Prostate gland (tissue), 2 donors: ENCODE results near the gene APBA1.

ENCODE experiments used
- CTCF ChIP-seq, 4 experiments: fragments of 200-600 bp in 2 of 4; fragments of 450-650 bp in 2 of 4; sonication (generic) in 2 of 4; IDR thresholded peaks; 1 replicate in 3 of 4; 2 replicates in 1 of 4; pipeline ENCODE4 v1.5.1; 2016 to 2019; ENCODE audit warnings: antibody characterized with exemption in 4 of 4, mild to moderate bottlenecking in 2 of 4, moderate library complexity in 2 of 4
- POLR2A ChIP-seq: fragments of 450-650 bp; IDR thresholded peaks from one replicate; pipeline ENCODE4 v1.6.1; 2016; ENCODE audit warnings: antibody characterized with exemption, mild to moderate bottlenecking

DNA sequence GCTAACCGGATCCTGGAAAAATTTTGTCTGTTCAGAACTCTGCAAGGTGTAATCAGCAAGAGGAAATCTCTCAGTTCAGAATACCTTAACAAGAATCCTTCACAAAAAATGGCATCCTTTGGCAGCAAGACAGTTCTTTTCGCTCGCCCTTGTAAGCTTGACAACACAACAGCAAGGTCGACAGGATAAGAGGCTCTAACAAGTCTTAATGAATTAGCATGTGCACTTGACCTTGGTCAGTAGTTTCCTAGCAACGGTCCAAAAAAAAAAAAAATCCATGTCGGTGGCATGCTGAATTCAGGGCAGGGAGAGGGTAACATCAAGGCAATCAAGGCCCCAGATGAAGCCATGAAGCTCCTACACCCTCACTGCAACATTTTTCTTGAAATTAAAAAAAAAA, 172.8 kb downstream of the APBA1 start:
- TF ChIP-seq CTCF (IDR thresholded peaks at IDR 0.05) (no peak), POLR2A (no peak)
